PC-3 (cell line): Measurements from ENCODE around the gene PHEX.

Source experiments
- EZH2 ChIP-seq: fragments of 300-600 bp; sonication (generic); IDR thresholded peaks from one replicate; pipeline ENCODE4 v1.6.1; 2017; ENCODE audit warnings: antibody characterized with exemption, mild to moderate bottlenecking, low read length; ENCODE audit not compliant: unreplicated experiment
- EZH2phosphoT487 ChIP-seq: fragments of 300-600 bp; sonication (generic); IDR thresholded peaks from 2 replicates; pipeline ENCODE4 v1.6.1; 2018; ENCODE audit warnings: mild to moderate bottlenecking, antibody characterized with exemption, low read length, borderline replicate concordance
- TF ChIP-seq, protein P1 (sequence below): fragments of 300-600 bp; sonication (generic); conservative IDR thresholded peaks from 2 replicates; pipeline ENCODE4 v1.5.1; 2017; ENCODE audit warnings: antibody characterized with exemption, low read depth, mild to moderate bottlenecking, low read length

DNA sequence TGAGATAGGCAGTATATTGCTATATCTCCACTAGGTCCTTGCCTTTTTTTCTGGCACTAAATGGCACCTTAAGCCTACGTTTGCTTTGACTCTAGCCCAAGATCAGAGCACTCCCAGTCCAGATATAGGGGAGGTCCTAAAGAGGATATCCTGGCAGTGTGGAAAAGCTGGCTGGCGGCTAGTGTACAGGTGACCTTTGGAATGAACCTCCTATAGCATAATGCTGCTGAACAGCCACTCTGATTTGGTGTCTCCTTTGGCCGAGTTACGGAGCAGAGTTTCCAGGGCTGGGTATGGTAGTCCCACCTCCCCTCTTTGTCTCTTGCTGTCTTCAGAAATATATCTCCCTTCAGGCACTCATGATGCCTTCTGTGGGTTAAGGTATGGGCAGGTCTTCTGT lies 53.9 kb downstream of the PHEX start:
- TF ChIP-seq, protein P1, sequence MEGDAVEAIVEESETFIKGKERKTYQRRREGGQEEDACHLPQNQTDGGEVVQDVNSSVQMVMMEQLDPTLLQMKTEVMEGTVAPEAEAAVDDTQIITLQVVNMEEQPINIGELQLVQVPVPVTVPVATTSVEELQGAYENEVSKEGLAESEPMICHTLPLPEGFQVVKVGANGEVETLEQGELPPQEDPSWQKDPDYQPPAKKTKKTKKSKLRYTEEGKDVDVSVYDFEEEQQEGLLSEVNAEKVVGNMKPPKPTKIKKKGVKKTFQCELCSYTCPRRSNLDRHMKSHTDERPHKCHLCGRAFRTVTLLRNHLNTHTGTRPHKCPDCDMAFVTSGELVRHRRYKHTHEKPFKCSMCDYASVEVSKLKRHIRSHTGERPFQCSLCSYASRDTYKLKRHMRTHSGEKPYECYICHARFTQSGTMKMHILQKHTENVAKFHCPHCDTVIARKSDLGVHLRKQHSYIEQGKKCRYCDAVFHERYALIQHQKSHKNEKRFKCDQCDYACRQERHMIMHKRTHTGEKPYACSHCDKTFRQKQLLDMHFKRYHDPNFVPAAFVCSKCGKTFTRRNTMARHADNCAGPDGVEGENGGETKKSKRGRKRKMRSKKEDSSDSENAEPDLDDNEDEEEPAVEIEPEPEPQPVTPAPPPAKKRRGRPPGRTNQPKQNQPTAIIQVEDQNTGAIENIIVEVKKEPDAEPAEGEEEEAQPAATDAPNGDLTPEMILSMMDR: no peak
- TF ChIP-seq EZH2phosphoT487 (no peak), EZH2 (no peak)
